Stimulated activated CD8-positive, alpha-beta memory T cell treated with anti-CD3 and anti-CD28 coated beads, Interleukin-7, amount 100 ng/mL, for 48 hours (primary cell): Measurements from ENCODE around the gene TSC22D1.

Source experiments
- DNase-seq, 2 donors: peaks; one replicate each; pipeline ENCODE4 v3.0.0-alpha.2; 2020; ENCODE audit warnings: low read depth in 1 of 2; ENCODE audit errors: extremely low read depth in 1 of 2

TSC22D1 gene

GRCh38 chr13:44433863-44434765 lies 142.0 kb downstream of the TSC22D1 start:
- DNase-seq, result no peak

- no peak for DNase-seq
These were observed 143.5 kb downstream of the TSC22D1 start for GRCh38 chr13:44432650-44433049.

- no peak for DNase-seq
These were observed 145.0 kb downstream of the TSC22D1 start for GRCh38 chr13:44431150-44431549.

GRCh38 chr13:44429311-44429710 lies 146.8 kb downstream of the TSC22D1 start:
- DNase-seq, result no peak

- no peak for DNase-seq
These were observed 149.7 kb downstream of the TSC22D1 start for GRCh38 chr13:44426461-44426860.

GRCh38 chr13:44425815-44426078 lies 150.4 kb downstream of the TSC22D1 start:
- no peak for DNase-seq

GRCh38 chr13:44425041-44425814 lies 150.9 kb downstream of the TSC22D1 start:
- no peak for DNase-seq

- no peak for DNase-seq
These were observed 152.3 kb downstream of the TSC22D1 start for GRCh38 chr13:44423824-44424223.

GRCh38 chr13:44422755-44423643 lies 153.1 kb downstream of the TSC22D1 start:
- DNase-seq, result no peak

GRCh38 chr13:44421853-44422525 lies 154.1 kb downstream of the TSC22D1 start:
- DNase-seq, result no peak

- no peak for DNase-seq
These were observed 155.5 kb downstream of the TSC22D1 start for GRCh38 chr13:44420376-44421220.

GRCh38 chr13:44417876-44418275 lies 158.3 kb downstream of the TSC22D1 start:
- no peak for DNase-seq

- no peak for DNase-seq
These were observed 158.7 kb downstream of the TSC22D1 start for GRCh38 chr13:44417446-44417845.

GRCh38 chr13:44416744-44417143 lies 159.4 kb downstream of the TSC22D1 start:
- DNase-seq, result no peak

- DNase-seq, result no peak
These were observed 159.8 kb downstream of the TSC22D1 start for GRCh38 chr13:44416301-44416700.

- no peak for DNase-seq
These were observed 160.3 kb downstream of the TSC22D1 start for GRCh38 chr13:44415815-44416214.

GRCh38 chr13:44414716-44415115 lies 161.4 kb downstream of the TSC22D1 start:
- DNase-seq, result no peak

- DNase-seq, result no peak
These were observed 163.0 kb downstream of the TSC22D1 start for GRCh38 chr13:44413095-44413494.

- DNase-seq, result no peak
These were observed 163.7 kb downstream of the TSC22D1 start for GRCh38 chr13:44412346-44412935.
